HEK293 (cell line): ENCODE data around the gene HTR4.

Experiments
- CTCF ChIA-PET: fragments of 350-600 bp; formaldehyde crosslinking; extraction: SDS; loops from one replicate; lab custom pipeline; 2021; ENCODE audit warnings: antibody characterized with exemption; lab: Yijun Ruan, JAX
- POLR2A ChIA-PET: fragments of 300-600 bp; formaldehyde crosslinking; extraction: SDS; loops from one replicate; lab custom pipeline; 2020; ENCODE audit warnings: antibody characterized with exemption, inconsistent platforms; lab: Yijun Ruan, JAX
- H3K27ac ChIP-seq: fragments of 200-500 bp; sonication (Bioruptor generic); 2 replicates; pipeline ENCODE4 v1.5.1; 2014; ENCODE audit warnings: low read depth, low read length, control low read depth, inconsistent platforms; ENCODE audit errors: extremely low read depth
- H3K36me3 ChIP-seq, 2 experiments: fragments of 200-500 bp in 1 of 2; sonication (Bioruptor generic) in 1 of 2; 1 replicate in 1 of 2; 2 replicates in 1 of 2; pipeline ENCODE4 v1.5.1; 2014 to 2017; ENCODE audit warnings: inconsistent platforms in 2 of 2, low read length in 2 of 2; ENCODE audit not compliant: control insufficient read depth in 2 of 2, insufficient read depth in 1 of 2
- H3K4me1 ChIP-seq: fragments of 200-500 bp; sonication (Bioruptor generic); 2 replicates; pipeline ENCODE4 v1.5.1; 2014; ENCODE audit warnings: mild to moderate bottlenecking, low read length, inconsistent platforms; ENCODE audit not compliant: control insufficient read depth, insufficient read depth
- H3K4me3 ChIP-seq: 2 replicates; pipeline ENCODE4 v1.5.1; 2011; ENCODE audit warnings: low read depth, mild to moderate bottlenecking, control low read depth, low read length, moderate library complexity
- H3K9me3 ChIP-seq: fragments of 200-500 bp; sonication (Bioruptor generic); 2 replicates; pipeline ENCODE4 v1.5.1; 2014; ENCODE audit warnings: low read depth, low read length, inconsistent platforms; ENCODE audit not compliant: control insufficient read depth, insufficient read depth
- HOXD13 ChIP-seq: sonication (generic); formaldehyde crosslinking; IDR thresholded peaks from 2 replicates; pipeline ENCODE4 v1.8.0; 2022; ENCODE audit warnings: missing genetic modification reagents, borderline replicate concordance
- KLF16 ChIP-seq: fragments of 450-650 bp; formaldehyde crosslinking; IDR thresholded peaks from 2 replicates; pipeline ENCODE4 v1.5.1; 2017; ENCODE audit warnings: missing biosample characterization, missing genetic modification characterization
- REPIN1 ChIP-seq: fragments of 450-650 bp; formaldehyde crosslinking; IDR thresholded peaks from 2 replicates; pipeline ENCODE4 v1.5.1; 2017; ENCODE audit warnings: missing biosample characterization, missing genetic modification characterization, low read depth
- SCRT2 ChIP-seq: fragments of 450-650 bp; formaldehyde crosslinking; IDR thresholded peaks from 2 replicates; pipeline ENCODE4 v1.5.1; 2016; ENCODE audit warnings: missing biosample characterization, missing genetic modification characterization
- SP3 ChIP-seq: fragments of 450-650 bp; formaldehyde crosslinking; IDR thresholded peaks from 2 replicates; pipeline ENCODE4 v1.5.1; 2016; ENCODE audit warnings: missing biosample characterization, missing genetic modification characterization
- ZBTB7A ChIP-seq: fragments of 450-650 bp; formaldehyde crosslinking; IDR thresholded peaks from 2 replicates; pipeline ENCODE4 v1.5.1; 2016; ENCODE audit warnings: low read depth, missing biosample characterization, missing genetic modification characterization
- ZFP37 ChIP-seq: fragments of 450-650 bp; formaldehyde crosslinking; IDR thresholded peaks from 2 replicates; pipeline ENCODE4 v1.5.1; 2016; ENCODE audit warnings: missing biosample characterization, missing genetic modification characterization
- ZNF146 ChIP-seq: fragments of 450-650 bp; formaldehyde crosslinking; IDR thresholded peaks from 2 replicates; pipeline ENCODE4 v1.5.1; 2016; ENCODE audit warnings: missing biosample characterization, missing genetic modification characterization
- ZNF155 ChIP-seq: fragments of 450-650 bp; formaldehyde crosslinking; IDR thresholded peaks from 2 replicates; pipeline ENCODE4 v1.5.1; 2016; ENCODE audit warnings: missing biosample characterization, missing genetic modification characterization
- ZNF19 ChIP-seq: fragments of 450-650 bp; formaldehyde crosslinking; IDR thresholded peaks from 2 replicates; pipeline ENCODE4; 2016; ENCODE audit warnings: missing biosample characterization, missing genetic modification characterization, low read depth
- ZNF2 ChIP-seq: fragments of 450-650 bp; formaldehyde crosslinking; IDR thresholded peaks from 2 replicates; pipeline ENCODE4 v1.5.1; 2016; ENCODE audit warnings: missing biosample characterization, missing genetic modification characterization
- ZNF223 ChIP-seq: fragments of 450-650 bp; formaldehyde crosslinking; IDR thresholded peaks from 2 replicates; pipeline ENCODE4 v1.5.1; 2016; ENCODE audit warnings: missing biosample characterization, missing genetic modification characterization
- ZNF521 ChIP-seq: fragments of 450-650 bp; formaldehyde crosslinking; IDR thresholded peaks from 2 replicates; pipeline ENCODE4 v1.5.1; 2017; ENCODE audit warnings: missing biosample characterization, mild to moderate bottlenecking, missing genetic modification characterization
- ZNF555 ChIP-seq: fragments of 450-650 bp; formaldehyde crosslinking; conservative IDR thresholded peaks from 2 replicates; pipeline ENCODE4 v1.5.1; 2017; ENCODE audit warnings: missing biosample characterization, mild to moderate bottlenecking, missing genetic modification characterization, inconsistent platforms
- ZNF654 ChIP-seq: fragments of 450-650 bp; formaldehyde crosslinking; IDR thresholded peaks from 2 replicates; pipeline ENCODE4 v1.5.1; 2016; ENCODE audit warnings: low read depth, missing biosample characterization, missing genetic modification characterization
- ZNF660 ChIP-seq: fragments of 450-650 bp; IDR thresholded peaks from 2 replicates; pipeline ENCODE4 v1.5.1; 2018; ENCODE audit warnings: missing biosample characterization, mild to moderate bottlenecking, missing genetic modification characterization
- ZNF664 ChIP-seq: fragments of 450-650 bp; formaldehyde crosslinking; IDR thresholded peaks from 2 replicates; pipeline ENCODE4 v1.5.1; 2016; ENCODE audit warnings: missing biosample characterization, missing genetic modification characterization
- TF ChIP-seq, protein P1 (sequence below): fragments of 450-650 bp; formaldehyde crosslinking; IDR thresholded peaks from 2 replicates; pipeline ENCODE4 v1.5.1; 2017; ENCODE audit warnings: missing biosample characterization, missing genetic modification characterization
- TF ChIP-seq, protein P2 (sequence below): fragments of 450-650 bp; formaldehyde crosslinking; IDR thresholded peaks from 2 replicates; pipeline ENCODE4 v1.5.1; 2016; ENCODE audit warnings: missing biosample characterization, missing genetic modification characterization
- TF ChIP-seq, protein P3 (sequence below): fragments of 450-650 bp; formaldehyde crosslinking; IDR thresholded peaks from 2 replicates; pipeline ENCODE4 v1.5.1; 2016; ENCODE audit warnings: missing biosample characterization, missing genetic modification characterization
- TF ChIP-seq, protein P4 (sequence below): fragments of 450-650 bp; formaldehyde crosslinking; IDR thresholded peaks from 2 replicates; pipeline ENCODE4 v1.5.1; 2016; ENCODE audit warnings: missing biosample characterization, missing genetic modification characterization
- TF ChIP-seq, protein P5 (sequence below): fragments of 450-650 bp; formaldehyde crosslinking; optimal IDR thresholded peaks from 2 replicates; pipeline ENCODE3; 2016; ENCODE audit warnings: missing biosample characterization, mild to moderate bottlenecking, missing genetic modification characterization

Gene HTR4

DNA sequence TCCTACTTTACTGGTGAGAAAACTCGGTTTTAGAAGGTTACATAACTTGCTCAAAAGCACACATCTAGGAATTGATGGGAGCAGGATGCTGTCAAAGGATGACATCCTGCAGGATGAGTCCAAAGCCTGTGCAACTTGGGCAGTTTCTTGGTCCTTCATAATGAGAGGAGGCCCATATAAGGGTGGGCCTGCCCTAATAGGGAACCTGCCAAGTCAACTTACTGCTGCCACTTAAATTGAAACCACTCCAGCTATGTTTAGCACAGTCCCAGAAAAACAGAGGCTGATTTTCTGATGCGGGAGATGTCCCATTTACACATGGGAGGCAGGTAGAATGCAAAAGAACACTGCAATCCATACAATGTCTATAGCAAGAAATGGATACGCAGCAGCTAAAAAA, 208.7 kb downstream of the HTR4 start:
- Histone ChIP-seq H3K4me1 (no peaks in the 10 kb centered on the region), H3K9me3 (no peaks in the 10 kb centered on the region), H3K36me3 (peaks cover 22 to 27% of the 10 kb centered on the region in 2 experiments), H3K4me3 (no peak overlapping the region), H3K27ac (no peak overlapping the region)
- TF ChIP-seq ZNF19 (tag by site-specific recombination) (no peak), KLF16 (tag by site-specific recombination) (no peak), ZNF521 (tag by site-specific recombination) (no peak), ZNF555 (tag by site-specific recombination) (no peak)
- TF ChIP-seq, protein P1, sequence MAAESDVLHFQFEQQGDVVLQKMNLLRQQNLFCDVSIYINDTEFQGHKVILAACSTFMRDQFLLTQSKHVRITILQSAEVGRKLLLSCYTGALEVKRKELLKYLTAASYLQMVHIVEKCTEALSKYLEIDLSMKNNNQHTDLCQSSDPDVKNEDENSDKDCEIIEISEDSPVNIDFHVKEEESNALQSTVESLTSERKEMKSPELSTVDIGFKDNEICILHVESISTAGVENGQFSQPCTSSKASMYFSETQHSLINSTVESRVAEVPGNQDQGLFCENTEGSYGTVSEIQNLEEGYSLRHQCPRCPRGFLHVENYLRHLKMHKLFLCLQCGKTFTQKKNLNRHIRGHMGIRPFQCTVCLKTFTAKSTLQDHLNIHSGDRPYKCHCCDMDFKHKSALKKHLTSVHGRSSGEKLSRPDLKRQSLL (tag by site-specific recombination) = no peak
- CTCF ChIA-PET = interaction anchor here (0.6 to 12.3 kb wide), 9 partner anchors 9 to 818 kb away, joined by 3 to 277 read pairs (median 5); no protein-coding TSS in a partner anchor
- POLR2A ChIA-PET = interaction anchor here (1.7 kb wide), 1 partner anchor 285 kb away, joined by 5 read pairs; no protein-coding TSS in a partner anchor

DNA sequence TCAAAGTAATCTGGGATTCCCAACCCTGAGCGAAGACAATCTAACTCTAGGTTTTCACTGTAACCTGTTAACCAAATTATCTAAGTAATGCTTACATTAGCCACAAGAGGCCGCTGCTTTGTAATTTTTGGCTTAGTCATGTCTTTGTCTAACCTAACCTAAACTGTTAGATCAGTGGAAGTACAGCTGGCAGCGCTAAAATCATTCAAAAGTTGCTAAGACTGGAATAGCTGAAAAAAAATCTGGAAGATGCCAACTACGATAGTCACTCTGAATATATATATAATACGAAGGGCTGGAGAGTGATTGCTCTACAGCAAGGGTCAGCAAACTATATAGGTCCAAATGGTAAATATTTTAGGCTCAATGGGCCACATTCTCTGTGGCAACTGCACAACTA, 210.3 kb downstream of the HTR4 start:
- Histone ChIP-seq H3K27ac (no peak overlapping the region), H3K4me3 (no peak overlapping the region), H3K4me1 (no peaks in the 10 kb centered on the region), H3K36me3 (peaks cover 27 to 42% of the 10 kb centered on the region in 2 experiments), H3K9me3 (no peaks in the 10 kb centered on the region)
- POLR2A ChIA-PET = interaction anchor here (1.7 kb wide), 1 partner anchor 287 kb away, joined by 5 read pairs; no protein-coding TSS in a partner anchor
- peak; percentile 75 for TF ChIP-seq ZNF660 (tag by site-specific recombination)
- TF ChIP-seq SCRT2 (tag by site-specific recombination) = peak; percentile 88
- 0 out of 2 replicates have a peak, but pooled peaks have one; percentile 39 for TF ChIP-seq ZNF664
- TF ChIP-seq ZBTB7A = no peak
- TF ChIP-seq ZNF223 = no peak
- peak; percentile 65 for TF ChIP-seq ZNF654 (tag by site-specific recombination)
- TF ChIP-seq, protein P2, sequence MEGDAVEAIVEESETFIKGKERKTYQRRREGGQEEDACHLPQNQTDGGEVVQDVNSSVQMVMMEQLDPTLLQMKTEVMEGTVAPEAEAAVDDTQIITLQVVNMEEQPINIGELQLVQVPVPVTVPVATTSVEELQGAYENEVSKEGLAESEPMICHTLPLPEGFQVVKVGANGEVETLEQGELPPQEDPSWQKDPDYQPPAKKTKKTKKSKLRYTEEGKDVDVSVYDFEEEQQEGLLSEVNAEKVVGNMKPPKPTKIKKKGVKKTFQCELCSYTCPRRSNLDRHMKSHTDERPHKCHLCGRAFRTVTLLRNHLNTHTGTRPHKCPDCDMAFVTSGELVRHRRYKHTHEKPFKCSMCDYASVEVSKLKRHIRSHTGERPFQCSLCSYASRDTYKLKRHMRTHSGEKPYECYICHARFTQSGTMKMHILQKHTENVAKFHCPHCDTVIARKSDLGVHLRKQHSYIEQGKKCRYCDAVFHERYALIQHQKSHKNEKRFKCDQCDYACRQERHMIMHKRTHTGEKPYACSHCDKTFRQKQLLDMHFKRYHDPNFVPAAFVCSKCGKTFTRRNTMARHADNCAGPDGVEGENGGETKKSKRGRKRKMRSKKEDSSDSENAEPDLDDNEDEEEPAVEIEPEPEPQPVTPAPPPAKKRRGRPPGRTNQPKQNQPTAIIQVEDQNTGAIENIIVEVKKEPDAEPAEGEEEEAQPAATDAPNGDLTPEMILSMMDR (tag by site-specific recombination) = 0 out of 2 replicates have a peak, but pooled peaks have one; percentile 9
- CTCF ChIA-PET = interaction anchor here (0.5 to 12.3 kb wide), 41 partner anchors 8 to 675 kb away, joined by 3 to 277 read pairs (median 4); no protein-coding TSS in a partner anchor

DNA sequence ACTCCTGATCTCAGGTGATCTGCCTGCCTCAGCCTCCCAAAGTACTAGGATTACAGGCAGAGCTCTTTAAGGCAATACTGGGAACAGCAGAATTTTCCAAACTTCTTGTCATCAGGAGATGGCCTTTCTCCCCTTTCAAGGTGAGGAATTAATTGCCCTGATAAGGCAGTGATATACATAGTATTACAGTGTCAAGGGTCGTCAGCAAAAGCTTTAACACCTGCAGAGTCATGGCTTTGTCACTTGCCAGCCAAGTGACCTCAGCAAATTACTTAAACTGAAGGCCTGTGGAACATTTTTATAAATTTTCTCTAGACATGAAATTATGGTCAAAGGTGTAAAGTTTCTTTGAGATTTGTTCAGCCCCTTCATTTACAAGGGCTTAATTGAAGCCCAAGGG, 211.1 kb downstream of the HTR4 start:
- peaks cover 27 to 50% of the 10 kb centered on the region in 2 experiments for H3K36me3 ChIP-seq
- no peak for TF ChIP-seq SP3 (tag by site-specific recombination)
- TF ChIP-seq, protein P3, sequence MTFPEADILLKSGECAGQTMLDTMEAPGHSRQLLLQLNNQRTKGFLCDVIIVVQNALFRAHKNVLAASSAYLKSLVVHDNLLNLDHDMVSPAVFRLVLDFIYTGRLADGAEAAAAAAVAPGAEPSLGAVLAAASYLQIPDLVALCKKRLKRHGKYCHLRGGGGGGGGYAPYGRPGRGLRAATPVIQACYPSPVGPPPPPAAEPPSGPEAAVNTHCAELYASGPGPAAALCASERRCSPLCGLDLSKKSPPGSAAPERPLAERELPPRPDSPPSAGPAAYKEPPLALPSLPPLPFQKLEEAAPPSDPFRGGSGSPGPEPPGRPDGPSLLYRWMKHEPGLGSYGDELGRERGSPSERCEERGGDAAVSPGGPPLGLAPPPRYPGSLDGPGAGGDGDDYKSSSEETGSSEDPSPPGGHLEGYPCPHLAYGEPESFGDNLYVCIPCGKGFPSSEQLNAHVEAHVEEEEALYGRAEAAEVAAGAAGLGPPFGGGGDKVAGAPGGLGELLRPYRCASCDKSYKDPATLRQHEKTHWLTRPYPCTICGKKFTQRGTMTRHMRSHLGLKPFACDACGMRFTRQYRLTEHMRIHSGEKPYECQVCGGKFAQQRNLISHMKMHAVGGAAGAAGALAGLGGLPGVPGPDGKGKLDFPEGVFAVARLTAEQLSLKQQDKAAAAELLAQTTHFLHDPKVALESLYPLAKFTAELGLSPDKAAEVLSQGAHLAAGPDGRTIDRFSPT (tag by site-specific recombination) = no peak
- TF ChIP-seq, protein P4, sequence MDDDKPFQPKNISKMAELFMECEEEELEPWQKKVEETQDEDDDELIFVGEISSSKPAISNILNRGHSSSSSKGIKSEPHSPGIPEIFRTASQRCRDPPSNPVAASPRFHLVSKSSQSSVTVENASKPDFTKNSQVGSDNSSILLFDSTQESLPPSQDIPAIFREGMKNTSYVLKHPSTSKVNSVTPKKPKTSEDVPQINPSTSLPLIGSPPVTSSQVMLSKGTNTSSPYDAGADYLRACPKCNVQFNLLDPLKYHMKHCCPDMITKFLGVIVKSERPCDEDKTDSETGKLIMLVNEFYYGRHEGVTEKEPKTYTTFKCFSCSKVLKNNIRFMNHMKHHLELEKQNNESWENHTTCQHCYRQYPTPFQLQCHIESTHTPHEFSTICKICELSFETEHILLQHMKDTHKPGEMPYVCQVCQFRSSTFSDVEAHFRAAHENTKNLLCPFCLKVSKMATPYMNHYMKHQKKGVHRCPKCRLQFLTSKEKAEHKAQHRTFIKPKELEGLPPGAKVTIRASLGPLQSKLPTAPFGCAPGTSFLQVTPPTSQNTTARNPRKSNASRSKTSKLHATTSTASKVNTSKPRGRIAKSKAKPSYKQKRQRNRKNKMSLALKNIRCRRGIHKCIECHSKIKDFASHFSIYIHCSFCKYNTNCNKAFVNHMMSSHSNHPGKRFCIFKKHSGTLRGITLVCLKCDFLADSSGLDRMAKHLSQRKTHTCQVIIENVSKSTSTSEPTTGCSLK (tag by site-specific recombination) = no peak
- no peak for TF ChIP-seq ZNF155
- no peak for TF ChIP-seq ZNF2
- TF ChIP-seq REPIN1 (tag by site-specific recombination) = no peak
- TF ChIP-seq, protein P5, sequence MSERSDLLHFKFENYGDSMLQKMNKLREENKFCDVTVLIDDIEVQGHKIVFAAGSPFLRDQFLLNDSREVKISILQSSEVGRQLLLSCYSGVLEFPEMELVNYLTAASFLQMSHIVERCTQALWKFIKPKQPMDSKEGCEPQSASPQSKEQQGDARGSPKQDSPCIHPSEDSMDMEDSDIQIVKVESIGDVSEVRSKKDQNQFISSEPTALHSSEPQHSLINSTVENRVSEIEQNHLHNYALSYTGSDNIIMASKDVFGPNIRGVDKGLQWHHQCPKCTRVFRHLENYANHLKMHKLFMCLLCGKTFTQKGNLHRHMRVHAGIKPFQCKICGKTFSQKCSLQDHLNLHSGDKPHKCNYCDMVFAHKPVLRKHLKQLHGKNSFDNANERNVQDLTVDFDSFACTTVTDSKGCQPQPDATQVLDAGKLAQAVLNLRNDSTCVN (tag by site-specific recombination) = no peak
- no peak for TF ChIP-seq HOXD13 (CRISPR knock-in tag)
- no peak for TF ChIP-seq ZNF146 (tag by site-specific recombination)
- no peak for TF ChIP-seq ZFP37 (tag by site-specific recombination)
- TF ChIP-seq, all 188 proteins: peak for 0
- ChIA-PET POLR2A (no interaction called here), CTCF (interaction anchor here (0.6 to 12.3 kb wide), 27 partner anchors 9 to 676 kb away, joined by 3 to 277 read pairs (median 4); no protein-coding TSS in a partner anchor)
- no peaks in the 10 kb centered on the region for H3K4me1 ChIP-seq
- H3K4me3 ChIP-seq = no peak overlapping the region
- no peaks in the 10 kb centered on the region for H3K9me3 ChIP-seq
- H3K27ac ChIP-seq = no peak overlapping the region
